Liver (tissue), 9 donors: ENCODE data around the gene CAPZB. TPM values are rescaled to one million over a fixed set of nuclear protein-coding genes. Genes with fewer than 3 reads are reported as not detected.

Experiments used
- DNase-seq: peaks from one replicate; pipeline ENCODE4 v3.0.0-alpha.2; 2017; ENCODE audit warnings: low spot score
- H3K27ac ChIP-seq, 2 donors: one replicate each; pipeline ENCODE4 v1.7.0; 2013; ENCODE audit warnings: inconsistent platforms in 2 of 2, low read length in 2 of 2, control low read depth in 1 of 2, low read depth in 1 of 2, mild to moderate bottlenecking in 1 of 2
- H3K27me3 ChIP-seq, 4 donors: one replicate each; pipeline versions ENCODE4 v1.6.1 to v1.7.0; 2013; ENCODE audit warnings: low read length in 3 of 4, inconsistent platforms in 1 of 4, mild to moderate bottlenecking in 1 of 4, moderate library complexity in 1 of 4; ENCODE audit not compliant: control insufficient read depth in 4 of 4, insufficient read depth in 4 of 4
- H3K36me3 ChIP-seq, 4 donors: one replicate each; pipeline versions ENCODE4 v1.6.1 to v1.7.0; 2013; ENCODE audit warnings: low read length in 3 of 4, mild to moderate bottlenecking in 3 of 4, low read depth in 1 of 4, moderate library complexity in 1 of 4; ENCODE audit not compliant: control insufficient read depth in 4 of 4, insufficient read depth in 3 of 4
- H3K4me1 ChIP-seq, 4 donors: one replicate each; pipeline versions ENCODE4 v1.6.1 to v1.7.0; 2013; ENCODE audit warnings: low read length in 3 of 4, mild to moderate bottlenecking in 3 of 4, moderate library complexity in 1 of 4; ENCODE audit not compliant: control insufficient read depth in 4 of 4, insufficient read depth in 4 of 4
- H3K4me3 ChIP-seq, 3 donors: one replicate each; pipeline versions ENCODE4 v1.6.1 to v1.7.0; 2013; ENCODE audit warnings: low read length in 3 of 3, control low read depth in 1 of 3, low read depth in 1 of 3, mild to moderate bottlenecking in 1 of 3
- H3K9ac ChIP-seq, 2 donors: one replicate each; pipeline ENCODE4 v1.7.0; 2013; ENCODE audit warnings: low read length in 2 of 2, mild to moderate bottlenecking in 2 of 2, moderate library complexity in 2 of 2, control low read depth in 1 of 2, low read depth in 1 of 2
- H3K9me3 ChIP-seq, 4 donors: one replicate each; pipeline versions ENCODE4 v1.6.1 to v1.7.0; 2013; ENCODE audit warnings: low read length in 3 of 4; ENCODE audit not compliant: control insufficient read depth in 4 of 4
- ATF3 ChIP-seq: IDR thresholded peaks from 2 replicates; pipeline ENCODE4 v1.6.1; 2016; ENCODE audit warnings: antibody characterized with exemption
- CTCF ChIP-seq: fragments of 150-350 bp; IDR thresholded peaks from 2 replicates; pipeline ENCODE4 v1.5.1; 2017; ENCODE audit warnings: improper control_type of control experiment, low read depth, low read length; ENCODE audit not compliant: missing input control
- EGR1 ChIP-seq, 2 donors: IDR thresholded peaks; 2 replicates each; pipeline ENCODE4 v1.6.1; 2016 to 2018; ENCODE audit warnings: antibody characterized with exemption in 2 of 2, low read depth in 2 of 2
- FOXA1 ChIP-seq: IDR thresholded peaks from 2 replicates; pipeline ENCODE4 v1.6.1; 2016; ENCODE audit warnings: antibody characterized with exemption
- FOXA2 ChIP-seq: IDR thresholded peaks from 2 replicates; pipeline ENCODE4 v1.6.1; 2016; ENCODE audit warnings: antibody characterized with exemption
- GABPA ChIP-seq, 2 donors: IDR thresholded peaks in 1 of 2; conservative IDR thresholded peaks in 1 of 2; 2 replicates each; pipeline ENCODE4 v1.6.1; 2016; ENCODE audit warnings: antibody characterized with exemption in 2 of 2, mild to moderate bottlenecking in 1 of 2, moderate library complexity in 1 of 2
- HNF4A ChIP-seq, 2 donors: conservative IDR thresholded peaks; 2 replicates each; pipeline ENCODE4 v1.6.1; 2016; ENCODE audit warnings: antibody characterized with exemption in 2 of 2, mild to moderate bottlenecking in 2 of 2
- HNF4G ChIP-seq: IDR thresholded peaks from 2 replicates; pipeline ENCODE4 v1.6.1; 2016; ENCODE audit warnings: antibody characterized with exemption
- JUND ChIP-seq, 2 donors: IDR thresholded peaks; 2 replicates each; pipeline ENCODE4 v1.6.1; 2016; ENCODE audit warnings: antibody characterized with exemption in 2 of 2
- MAX ChIP-seq: IDR thresholded peaks from 2 replicates; pipeline ENCODE4 v1.6.1; 2016; ENCODE audit warnings: antibody characterized with exemption
- NR2F2 ChIP-seq: IDR thresholded peaks from 2 replicates; pipeline ENCODE4 v1.6.1; 2016; ENCODE audit warnings: antibody characterized with exemption
- RAD21 ChIP-seq, 2 donors: IDR thresholded peaks; 2 replicates each; pipeline ENCODE4 v1.6.1; 2016; ENCODE audit warnings: antibody characterized with exemption in 2 of 2, mild to moderate bottlenecking in 2 of 2
- REST ChIP-seq: IDR thresholded peaks from 2 replicates; pipeline ENCODE4 v1.6.1; 2016; ENCODE audit warnings: antibody characterized with exemption, mild to moderate bottlenecking
- RXRA ChIP-seq, 2 donors: IDR thresholded peaks; 2 replicates each; pipeline ENCODE4 v1.6.1; 2017 to 2018; ENCODE audit warnings: antibody characterized with exemption in 2 of 2, mild to moderate bottlenecking in 1 of 2
- SP1 ChIP-seq: IDR thresholded peaks from 2 replicates; pipeline ENCODE4 v1.6.1; 2018; ENCODE audit warnings: antibody characterized with exemption, mild to moderate bottlenecking
- TAF1 ChIP-seq: conservative IDR thresholded peaks from 2 replicates; pipeline ENCODE4 v1.6.1; 2016; ENCODE audit warnings: antibody characterized with exemption, mild to moderate bottlenecking
- ZBTB33 ChIP-seq: IDR thresholded peaks from 2 replicates; pipeline ENCODE4 v1.6.1; 2016; ENCODE audit warnings: antibody characterized with exemption
- WGBS: extraction: QIAGEN DNeasy Blood & Tissue Kit; methylation state at CpG from one replicate; pipeline ENCODE4 v1.1.7; 2013; 5-methylcytosine and 5-hydroxymethylcytosine counted together
- polyA plus RNA-seq, 2 donors: library from polyadenylated mRNA; stranded (reverse) in 1 of 2; unstranded in 1 of 2; fragments of 200-250 nt in 1 of 2; fragments of >200 nt in 1 of 2; fragmentation: Nextera tagmentation in 1 of 2; extraction: Ambion mirVana in 1 of 2; gene quantifications; one replicate each; pipeline versions ENCODE4 v1.2.1 to v1.2.3, GENCODE V29; 2013 to 2015
- total RNA-seq, 2 donors: library from RNA; depleted of rRNA; stranded (reverse); fragments of >200 nt; gene quantifications; one replicate each; pipeline ENCODE4 v1.2.3, GENCODE V29; 2014
- donor health status: healthy.
- donor health status: healthy.
- donor health status: healthy.
- donor health status: healthy.
- donor health status: healthy.

CAPZB gene
- total and polyA plus RNA-seq, 4 donors, result 38.3 to 98.9 (median 51.1) TPM

GRCh38 chr1:19439464-19440171, 45.7 kb downstream of the CAPZB start:
- DNase-seq, result no peak
- no peaks in the 10 kb centered on the region for H3K36me3 ChIP-seq
- TF ChIP-seq RAD21 (IDR thresholded peaks at IDR 0.05) (peak; percentile 4 to 22), CTCF (no peak)
- no peaks in the 10 kb centered on the region for H3K27me3 ChIP-seq
- 73% methylated on average over 13 of the region's 13 CpGs for WGBS
- H3K27ac ChIP-seq, result no peak overlapping the region
- no peaks in the 10 kb centered on the region for H3K9me3 ChIP-seq
- H3K4me3 ChIP-seq, result no peak overlapping the region
- no peak overlapping the region for H3K9ac ChIP-seq
- peaks cover 11 to 54% (median 45%) of the 10 kb centered on the region in 4 donors for H3K4me1 ChIP-seq

- H3K4me3 ChIP-seq, result no peak overlapping the region
- no peak for DNase-seq
- H3K27me3 ChIP-seq, result no peaks in the 10 kb centered on the region
- H3K9me3 ChIP-seq, result no peaks in the 10 kb centered on the region
- H3K9ac ChIP-seq, result no peak overlapping the region
- peaks cover 13 to 54% (median 45%) of the 10 kb centered on the region in 4 donors for H3K4me1 ChIP-seq
- no peak for TF ChIP-seq ATF3
- no peak for TF ChIP-seq FOXA1
- TF ChIP-seq SP1, result no peak
- TF ChIP-seq RXRA (IDR thresholded peaks at IDR 0.05), result no peak
- no peak for TF ChIP-seq GABPA (IDR thresholded peaks at IDR 0.05 in 1 of 2, conservative IDR thresholded peaks at IDR 0.05 in 1 of 2)
- no peak for TF ChIP-seq MAX
- TF ChIP-seq HNF4G, result no peak
- no peak for TF ChIP-seq JUND (IDR thresholded peaks at IDR 0.05)
- no peak for TF ChIP-seq HNF4A (conservative IDR thresholded peaks at IDR 0.05)
- TF ChIP-seq FOXA2, result no peak
- TF ChIP-seq ZBTB33, result no peak
- no peak for TF ChIP-seq TAF1
- no peak for TF ChIP-seq REST
- no peak for TF ChIP-seq NR2F2
- no peak for TF ChIP-seq EGR1 (IDR thresholded peaks at IDR 0.05; ENCODE audit: low read depth in 2 of 2)
- H3K27ac ChIP-seq, result peak overlapping the region; percentile 72 to 84
- WGBS, result 81% methylated on average over 19 of the region's 19 CpGs
- no peaks in the 10 kb centered on the region for H3K36me3 ChIP-seq
Measured at GRCh38 chr1:19438516-19439195, 46.7 kb downstream of the CAPZB start.
